Measurements from ENCODE around the gene CTSD. TPM values are rescaled to one million over a fixed set of nuclear protein-coding genes. Genes with fewer than 3 reads are reported as not detected.

The CTSD gene
- total RNA-seq (2021; ENCODE audit: unreplicated experiment) (127 TPM), Bru-seq, nascent RNA (percentile 62 among the genes with signal in this experiment), BruChase-seq, experiment 1, labeled RNA remaining after a 6-hour chase (percentile 93 among the genes with signal in this experiment), BruChase-seq, experiment 2, labeled RNA remaining after a 2-hour chase (percentile 86 among the genes with signal in this experiment)
- polyA plus RNA-seq (2012) = 131 and 176 TPM in 2 replicates
- long read RNA-seq, transcript CTSD-201 (9 exons, 2,123 nt) = major isoform, 106 of 164 reads
- long read RNA-seq, partial matches to known transcripts = 32 of 164 reads
- long read RNA-seq, other reads (novel, unspliced or antisense) = 26 of 164 reads

DNA sequence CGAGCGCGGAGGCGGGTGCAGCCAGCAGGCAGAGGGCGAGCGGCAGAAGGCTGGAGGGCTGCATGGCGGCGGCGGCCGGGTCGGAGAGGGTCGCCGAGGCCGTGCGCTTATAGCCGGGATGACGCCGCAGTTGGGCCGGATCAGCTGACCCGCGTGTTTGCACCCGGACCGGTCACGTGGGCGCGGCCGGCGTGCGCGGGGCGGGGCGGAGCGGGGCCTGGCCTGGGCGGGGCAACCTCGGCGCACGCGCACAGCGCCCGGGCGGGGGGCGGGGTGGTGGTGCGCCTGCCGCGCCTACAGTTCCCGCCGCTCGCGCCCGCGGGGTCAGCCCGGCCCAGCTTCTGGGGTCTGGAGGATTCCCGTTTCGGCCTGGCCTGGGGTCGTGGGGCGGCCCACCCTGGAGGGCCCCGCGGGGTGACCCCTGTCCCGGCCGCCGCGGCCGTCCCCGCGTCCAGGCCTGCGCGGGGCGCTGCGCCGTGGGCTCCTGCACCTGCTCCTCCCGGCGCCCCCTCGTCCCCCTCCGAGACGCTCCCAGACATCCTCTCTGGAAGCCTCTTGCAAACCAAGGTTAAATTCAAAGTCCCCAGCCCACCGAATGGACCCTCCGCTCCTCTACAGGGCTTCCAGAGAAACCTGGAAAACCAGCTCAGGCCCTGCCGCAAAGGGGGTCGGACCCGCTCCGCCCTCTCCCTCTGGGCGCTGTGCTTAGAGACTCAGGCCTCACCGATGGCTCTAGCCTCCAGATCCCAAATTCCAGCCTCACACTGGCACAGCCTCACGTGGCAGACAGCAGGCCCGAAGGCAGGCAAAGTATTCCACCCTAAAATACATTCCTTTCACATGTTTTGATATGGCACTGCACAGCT lies at the start of gene CTSD:
CTSD (minus strand) TSS at position 132 of the 866 bp plus-strand sequence; CDS start at position 64, 68 bp downstream.
- Histone ChIP-seq H3K79me2 (ENCODE audit: insufficient read depth, low read length) (peaks cover 17% of the 10 kb centered on the region; the same call in 1 of the 2 replicates), H2AFZ (ENCODE audit: low read depth, low read length, poor library complexity, severe bottlenecking) (no peak within 1 kb of the TSS), H4K20me1 (ENCODE audit: insufficient read depth) (no peaks in the 10 kb centered on the region), H3K9me2 (ENCODE audit: insufficient read depth) (no peaks in the 10 kb centered on the region), H3K4me2 (ENCODE audit: low read length) (peak within 1 kb of the TSS; percentile 94), H3K4me3 (replicated peaks in 1 of 2; ENCODE audit: low read depth in 1 of 2, low read length in 2 of 2) (peak within 1 kb of the TSS; percentile 75 to 76), H3K27ac (ENCODE audit: low read depth, low read length) (peak within 1 kb of the TSS; percentile 75), H3K27me3 (ENCODE audit: insufficient read depth, low read length) (no peaks in the 10 kb centered on the region), H3K36me3 (ENCODE audit: control insufficient read depth in 1 of 2, insufficient read depth in 2 of 2, low read length in 2 of 2) (no peaks in the 10 kb centered on the region; a peak in 1 of 4 replicates), H3K9ac (ENCODE audit: low read length) (peak within 1 kb of the TSS; percentile 79), H3K9me3 (ENCODE audit: control insufficient read depth in 1 of 2, insufficient read depth in 1 of 2, low read depth in 1 of 2, low read length in 2 of 2) (no peaks in the 10 kb centered on the region), H3K4me1 (ENCODE audit: control insufficient read depth in 1 of 2, insufficient read depth in 2 of 2, low read length in 2 of 2) (peaks cover 15 to 37% of the 10 kb centered on the region in 2 experiments; a peak in 3 of 4 replicates)
- CTCF ChIA-PET = no interaction called here
- POLR2A ChIA-PET = no interaction called here
- intact Hi-C loops (cut with micrococcal nuclease) = no loop called here
- RAD21 ChIA-PET (ENCODE audit: low non-redundant PET in 1 of 2, low total read pairs in 2 of 2, uncharacterized antibody in 2 of 2, unreplicated experiment in 2 of 2) = interaction anchor here in 1 of 2 experiments (0.9 kb wide), 1 partner anchor 8 kb away, joined by 6 read pairs; no protein-coding TSS in a partner anchor
- BruUV-seq (replicated peaks) = no TSS peak
- DNase-seq (ENCODE audit: low read depth, low spot score) (peak; percentile 27), ATAC-seq (peak; percentile 84)
- TF ChIP-seq, protein P1, sequence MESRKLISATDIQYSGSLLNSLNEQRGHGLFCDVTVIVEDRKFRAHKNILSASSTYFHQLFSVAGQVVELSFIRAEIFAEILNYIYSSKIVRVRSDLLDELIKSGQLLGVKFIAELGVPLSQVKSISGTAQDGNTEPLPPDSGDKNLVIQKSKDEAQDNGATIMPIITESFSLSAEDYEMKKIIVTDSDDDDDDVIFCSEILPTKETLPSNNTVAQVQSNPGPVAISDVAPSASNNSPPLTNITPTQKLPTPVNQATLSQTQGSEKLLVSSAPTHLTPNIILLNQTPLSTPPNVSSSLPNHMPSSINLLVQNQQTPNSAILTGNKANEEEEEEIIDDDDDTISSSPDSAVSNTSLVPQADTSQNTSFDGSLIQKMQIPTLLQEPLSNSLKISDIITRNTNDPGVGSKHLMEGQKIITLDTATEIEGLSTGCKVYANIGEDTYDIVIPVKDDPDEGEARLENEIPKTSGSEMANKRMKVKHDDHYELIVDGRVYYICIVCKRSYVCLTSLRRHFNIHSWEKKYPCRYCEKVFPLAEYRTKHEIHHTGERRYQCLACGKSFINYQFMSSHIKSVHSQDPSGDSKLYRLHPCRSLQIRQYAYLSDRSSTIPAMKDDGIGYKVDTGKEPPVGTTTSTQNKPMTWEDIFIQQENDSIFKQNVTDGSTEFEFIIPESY (IDR thresholded peaks at IDR 0.05; ENCODE audit: extremely low read depth, insufficient replicate concordance, low read length) = no peak
- TF ChIP-seq EZH2 (IDR thresholded peaks at IDR 0.05) = no peak
- TF ChIP-seq SP1 (IDR thresholded peaks at IDR 0.05; ENCODE audit: low read depth) = no peak
- TF ChIP-seq, protein P2, sequence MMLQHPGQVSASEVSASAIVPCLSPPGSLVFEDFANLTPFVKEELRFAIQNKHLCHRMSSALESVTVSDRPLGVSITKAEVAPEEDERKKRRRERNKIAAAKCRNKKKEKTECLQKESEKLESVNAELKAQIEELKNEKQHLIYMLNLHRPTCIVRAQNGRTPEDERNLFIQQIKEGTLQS (IDR thresholded peaks at IDR 0.05) = no peak
- TF ChIP-seq TCF7L2 (IDR thresholded peaks at IDR 0.05; ENCODE audit: borderline replicate concordance, extremely low read depth, insufficient read depth, insufficient read length) = no peak
- TF ChIP-seq CTCF (IDR thresholded peaks at IDR 0.05 in 2 of 3, conservative IDR thresholded peaks at IDR 0.05 in 1 of 3; ENCODE audit: borderline replicate concordance in 1 of 3, insufficient read depth in 1 of 3, low read depth in 2 of 3, low read length in 2 of 3) = 0 out of 6 replicates have a peak, but pooled peaks of 1 of the 3 experiments have one; percentile 3
- TF ChIP-seq ELF1 (IDR thresholded peaks at IDR 0.05; ENCODE audit: borderline replicate concordance, low read depth) = no peak
- TF ChIP-seq FOSL1 (IDR thresholded peaks at IDR 0.05; ENCODE audit: low read depth) = no peak
- no peak for TF ChIP-seq RAD21 (IDR thresholded peaks at IDR 0.05; ENCODE audit: low read depth)
- peak; percentile 46 for TF ChIP-seq POLR2A (IDR thresholded peaks at IDR 0.05; ENCODE audit: borderline replicate concordance, extremely low read depth, insufficient read depth, insufficient read length)
- peak; percentile 83 for TF ChIP-seq MAX (IDR thresholded peaks at IDR 0.05)
- no peak for TF ChIP-seq JUND (IDR thresholded peaks at IDR 0.05)
- no peak for TF ChIP-seq EZH2phosphoT487 (IDR thresholded peaks at IDR 0.05; ENCODE audit: borderline replicate concordance)
- no peak for TF ChIP-seq SRF (IDR thresholded peaks at IDR 0.05; ENCODE audit: low read depth)
- peak; percentile 82 for TF ChIP-seq POLR2AphosphoS5 (IDR thresholded peaks at IDR 0.05; ENCODE audit: low read depth, low read length)
- peak; percentile 38 for TF ChIP-seq YY1 (IDR thresholded peaks at IDR 0.05; ENCODE audit: extremely low read depth, insufficient replicate concordance, low read depth, low read length)
- no peak for TF ChIP-seq ZNF274 (IDR thresholded peaks at IDR 0.05; ENCODE audit: low read depth, low read length)
- no peak for TF ChIP-seq CBX3 (IDR thresholded peaks at IDR 0.05; ENCODE audit: low read depth)
- TF ChIP-seq EGR1 (IDR thresholded peaks at IDR 0.05; ENCODE audit: low read depth) = no peak
- TF ChIP-seq CEBPB (IDR thresholded peaks at IDR 0.05; ENCODE audit: low read depth) = no peak
- peak; percentile 58 for TF ChIP-seq ZFX (IDR thresholded peaks at IDR 0.05)

All from HCT116 (cell line).